ENCODE results near the gene HUS1B.
A peak's percentile ranks its signal among the peaks of the same experiment; 100 is the strongest.
"Not testable (repeated sequence)": the region's sequence is repeated elsewhere in the genome, so short reads cannot be mapped to it uniquely, and the experiment has no call there.

Gene HUS1B

DNA sequence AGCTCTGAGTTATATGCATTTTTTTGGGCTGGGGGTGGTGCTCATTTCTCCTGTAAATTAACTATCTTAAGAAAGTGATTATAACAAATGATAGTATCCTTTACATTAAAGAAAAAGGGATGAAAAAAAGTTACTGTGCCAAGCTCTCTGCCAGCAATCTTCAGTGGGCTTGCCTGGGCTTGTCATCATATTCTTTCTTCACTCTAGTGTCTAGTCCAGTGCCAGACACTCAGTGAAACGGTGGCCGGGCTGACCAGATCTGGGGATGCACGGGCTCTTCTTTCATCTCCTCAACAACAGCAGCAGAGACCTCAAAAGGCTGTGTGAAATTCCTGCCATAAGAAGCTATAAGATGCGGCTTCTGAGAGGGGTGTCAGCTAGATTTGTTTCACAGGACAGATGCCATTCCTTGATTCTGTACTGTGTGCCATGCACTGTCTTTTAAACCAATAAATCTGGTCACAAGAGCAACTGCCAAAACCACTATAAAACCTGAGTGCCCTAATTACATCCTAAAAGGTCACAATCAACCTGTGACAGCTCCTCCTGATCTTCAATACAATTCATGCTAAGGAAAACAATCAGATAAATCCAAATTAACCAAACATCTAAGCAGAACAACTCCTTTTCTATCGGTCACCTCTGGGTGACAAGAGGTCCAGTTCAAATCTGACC is 23.9 kb upstream of the HUS1B start:
- H3K4me3 ChIP-seq (ENCODE audit: low read length), result no peak overlapping the region
- DNase-seq (ENCODE audit: low read depth, low spot score), result no peak

DNA sequence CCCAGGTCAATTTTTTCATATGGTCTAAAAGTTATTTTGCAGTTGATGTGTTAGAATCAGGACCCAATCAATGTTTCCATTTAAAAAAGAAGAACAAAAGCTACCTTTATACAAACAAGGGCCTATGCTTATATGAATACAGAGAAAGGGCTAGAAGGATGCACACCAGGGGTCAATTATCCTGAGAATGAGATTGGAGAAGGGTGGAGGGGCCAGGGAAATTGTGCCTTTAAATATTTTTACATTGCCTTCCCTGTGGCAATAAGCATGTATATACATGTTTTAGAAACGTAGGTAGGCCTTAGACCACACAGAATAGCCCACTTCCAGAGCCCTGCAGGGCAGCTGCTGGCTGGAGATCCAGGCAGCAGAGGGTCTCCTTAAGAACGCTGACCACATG is 23.4 kb upstream of the HUS1B start:
- H3K4me3 ChIP-seq (ENCODE audit: low read length), result no peak overlapping the region
- no peak for DNase-seq (ENCODE audit: low read depth, low spot score)

DNA sequence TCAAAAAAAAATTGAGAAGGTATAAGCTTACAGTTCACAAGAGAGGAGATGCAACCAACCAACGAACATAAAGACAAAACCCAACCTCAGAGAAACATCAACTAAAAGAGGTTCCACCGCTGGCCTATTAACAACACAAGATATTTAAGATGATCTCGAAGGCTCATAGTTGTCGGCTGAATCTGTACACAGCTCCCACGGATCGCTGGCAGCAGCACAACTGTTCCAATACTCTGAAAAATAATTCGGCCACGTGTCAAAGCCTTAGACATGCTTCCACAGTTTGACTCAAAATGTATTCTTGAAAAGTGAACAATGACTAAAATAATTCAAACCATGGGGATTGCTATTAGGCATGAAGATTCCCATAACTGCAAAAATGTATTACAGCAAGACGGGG is 22.4 kb upstream of the HUS1B start:
- no peak overlapping the region for H3K4me3 ChIP-seq (ENCODE audit: low read length)
- no peak for DNase-seq (ENCODE audit: low read depth, low spot score)

DNA sequence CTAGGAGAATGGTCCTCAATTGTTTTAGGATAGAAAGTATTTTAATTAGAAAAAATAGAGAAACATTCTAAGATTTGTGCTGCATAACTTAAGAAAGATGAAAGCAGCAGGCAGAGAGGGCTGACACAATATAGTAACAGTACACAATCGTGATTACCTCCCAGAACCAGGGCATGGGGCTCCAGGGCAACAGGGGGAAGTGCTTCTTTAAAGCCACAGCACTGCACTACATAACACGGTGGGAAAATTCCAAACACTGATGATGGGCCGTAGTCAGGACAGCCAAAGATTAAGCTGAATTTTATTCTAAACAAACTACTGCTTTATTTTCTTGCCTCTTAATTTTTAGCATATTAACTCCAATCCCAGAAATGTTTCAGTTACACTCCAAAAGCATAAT is 21.6 kb upstream of the HUS1B start:
- no peak for DNase-seq (ENCODE audit: low read depth, low spot score)
- no peak overlapping the region for H3K4me3 ChIP-seq (ENCODE audit: low read length)

DNA sequence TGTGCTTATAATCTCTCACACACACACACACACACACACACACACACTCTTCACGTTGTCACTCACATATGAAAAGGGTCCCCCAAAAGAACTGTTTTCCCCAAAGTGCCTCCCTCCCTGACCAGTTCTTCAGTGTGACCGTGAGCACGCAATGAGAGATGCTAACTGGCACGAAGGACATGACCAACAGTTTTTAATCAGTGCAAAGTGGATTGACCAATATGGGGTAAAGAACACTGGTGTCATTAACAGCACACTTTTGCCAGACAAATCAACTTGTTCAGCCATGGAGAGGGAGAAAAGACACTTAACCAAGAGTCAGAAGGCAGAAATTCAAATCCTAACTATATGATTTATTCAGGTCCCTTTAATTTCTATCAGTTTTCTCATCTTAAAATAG is 21.0 kb upstream of the HUS1B start:
- no peak overlapping the region for H3K4me3 ChIP-seq (ENCODE audit: low read length)
- DNase-seq (ENCODE audit: low read depth, low spot score), result no peak

DNA sequence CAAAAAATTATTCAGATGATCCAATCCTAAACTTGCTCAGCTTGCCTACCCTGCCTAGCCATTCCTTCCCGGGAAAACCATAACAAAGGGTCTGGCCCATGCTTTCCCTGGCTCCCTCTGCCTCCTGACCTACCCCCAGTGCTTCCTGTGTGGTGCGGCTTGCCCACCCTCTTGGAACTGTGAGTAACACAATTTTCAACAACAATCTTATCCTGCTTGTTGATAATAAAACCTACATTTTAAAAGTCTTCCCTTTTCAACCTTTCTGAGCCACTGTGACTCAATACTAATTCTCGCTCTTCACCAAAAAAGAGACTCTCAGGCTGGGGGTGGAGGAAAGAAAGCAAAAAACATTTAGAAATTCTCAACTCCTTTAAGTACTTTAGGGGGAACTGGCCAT is 18.1 kb upstream of the HUS1B start:
- no peak overlapping the region for H3K4me3 ChIP-seq (ENCODE audit: low read length)
- DNase-seq (ENCODE audit: low read depth, low spot score), result no peak

DNA sequence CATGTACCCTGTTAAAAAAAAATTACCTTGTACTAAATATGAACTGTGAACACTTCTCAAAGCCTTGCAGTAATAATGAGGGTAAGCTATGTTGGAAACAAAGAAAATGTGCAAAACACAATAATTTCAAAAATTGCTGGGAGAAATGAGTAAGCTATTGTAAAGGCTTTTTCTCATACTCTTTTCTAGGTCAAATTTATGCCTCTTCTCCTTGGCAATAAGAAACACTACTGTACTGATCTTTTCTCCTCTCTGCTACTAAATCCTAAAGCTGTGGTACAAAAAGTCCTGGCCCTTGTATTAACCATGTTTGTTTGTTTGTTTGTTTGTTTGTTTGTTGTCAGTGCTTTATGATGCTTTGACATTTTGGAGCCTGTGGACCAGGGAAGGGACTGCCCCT is 17.5 kb upstream of the HUS1B start:
- no peak for DNase-seq (ENCODE audit: low read depth, low spot score)
- no peak overlapping the region for H3K4me3 ChIP-seq (ENCODE audit: low read length)

DNA sequence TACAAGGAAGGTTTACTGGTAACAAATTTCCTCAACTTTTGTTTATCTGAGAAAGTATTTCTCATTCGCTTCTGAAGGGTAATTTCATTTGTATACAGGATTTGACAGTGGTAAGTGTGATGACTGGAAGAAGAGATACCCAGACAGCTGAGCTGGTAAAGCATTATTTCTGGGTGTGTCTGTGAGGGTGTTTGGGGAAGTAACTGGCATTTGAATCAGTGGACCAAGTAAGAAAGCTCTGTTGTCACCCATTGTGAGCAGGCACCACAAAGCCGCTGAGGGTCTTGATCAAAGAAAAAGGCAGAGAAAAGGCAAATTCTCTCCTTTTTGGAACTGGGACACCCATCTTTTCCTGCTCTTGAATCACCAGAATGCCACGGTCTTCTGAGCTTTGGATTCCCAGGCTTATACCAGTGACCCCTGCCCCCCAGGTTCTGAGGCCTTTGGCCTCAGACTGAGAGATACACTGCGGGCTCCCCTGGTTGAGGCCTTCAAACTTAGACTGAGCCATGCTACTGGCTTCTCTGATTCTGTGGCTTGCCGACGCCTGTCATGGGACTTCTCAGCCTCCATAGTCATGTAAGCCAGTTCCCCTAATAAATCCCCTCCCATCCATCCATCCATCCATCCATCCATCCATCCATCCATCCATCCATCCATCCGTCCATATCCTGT is 10.5 kb upstream of the HUS1B start:
- H3K4me3 ChIP-seq (ENCODE audit: low read length), result no peak overlapping the region
- DNase-seq (ENCODE audit: low read depth, low spot score), result no peak

DNA sequence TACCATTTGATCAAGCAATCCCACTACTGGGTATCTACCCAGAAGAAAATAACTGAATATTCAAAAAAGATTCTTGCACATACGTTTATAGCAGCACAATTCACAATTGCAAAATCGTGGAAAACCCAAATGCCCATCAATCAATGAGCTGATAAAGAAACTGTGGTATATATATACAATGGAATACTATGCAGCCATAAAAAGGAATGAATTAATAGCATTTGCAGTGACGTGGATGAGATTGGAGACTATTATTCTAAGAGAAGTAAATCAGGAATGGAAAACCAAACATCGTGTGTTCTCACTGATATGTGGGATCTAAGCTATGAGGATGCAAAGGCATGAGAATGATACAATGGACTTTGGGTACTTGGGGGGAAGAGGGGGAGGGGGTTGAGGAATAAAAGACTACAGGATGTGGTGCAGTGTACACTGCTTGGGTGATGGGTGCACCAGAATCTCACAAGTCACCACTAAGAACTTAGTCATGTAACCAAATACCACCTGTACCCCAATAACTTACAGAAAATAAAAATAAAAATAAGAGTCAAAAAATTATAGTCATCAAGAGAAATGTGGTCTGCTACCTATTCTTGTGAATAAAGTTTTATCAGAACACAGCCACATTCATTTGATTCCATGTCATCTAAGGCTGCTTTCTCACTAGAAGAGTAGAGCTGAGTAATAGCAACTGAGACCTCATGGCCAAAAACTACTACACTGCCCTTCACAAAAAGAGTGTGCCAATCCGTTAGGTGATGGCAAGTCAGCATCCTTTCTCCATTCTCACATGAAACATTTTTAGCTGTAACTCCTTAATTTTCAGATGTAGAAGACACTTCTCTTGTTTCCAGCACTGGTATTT is 8.7 kb upstream of the HUS1B start:
- H3K4me3 ChIP-seq (ENCODE audit: low read length), result no peak overlapping the region
- DNase-seq (ENCODE audit: low read depth, low spot score), result no peak

DNA sequence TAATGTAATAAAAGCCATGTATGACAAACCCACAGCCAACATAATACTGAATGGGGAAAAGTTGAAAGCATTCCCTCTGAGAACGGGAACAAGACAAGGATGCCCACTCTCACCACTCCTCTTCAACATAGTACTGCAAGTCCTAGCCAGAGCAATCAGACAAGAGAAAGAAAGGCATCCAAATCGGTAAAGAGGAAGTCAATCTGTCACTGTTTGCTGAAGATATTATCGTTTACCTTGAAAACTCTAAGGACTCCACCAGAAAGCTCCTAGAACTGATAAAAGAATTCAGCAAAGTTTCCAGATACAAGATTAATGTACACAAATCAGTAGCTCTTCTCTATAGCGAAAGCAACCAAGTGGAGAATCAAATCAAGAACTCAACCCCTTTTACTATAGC is 6.9 kb upstream of the HUS1B start:
- not testable (repeated sequence) for H3K4me3 ChIP-seq (ENCODE audit: low read length); DNase-seq (ENCODE audit: low read depth, low spot score)

DNA sequence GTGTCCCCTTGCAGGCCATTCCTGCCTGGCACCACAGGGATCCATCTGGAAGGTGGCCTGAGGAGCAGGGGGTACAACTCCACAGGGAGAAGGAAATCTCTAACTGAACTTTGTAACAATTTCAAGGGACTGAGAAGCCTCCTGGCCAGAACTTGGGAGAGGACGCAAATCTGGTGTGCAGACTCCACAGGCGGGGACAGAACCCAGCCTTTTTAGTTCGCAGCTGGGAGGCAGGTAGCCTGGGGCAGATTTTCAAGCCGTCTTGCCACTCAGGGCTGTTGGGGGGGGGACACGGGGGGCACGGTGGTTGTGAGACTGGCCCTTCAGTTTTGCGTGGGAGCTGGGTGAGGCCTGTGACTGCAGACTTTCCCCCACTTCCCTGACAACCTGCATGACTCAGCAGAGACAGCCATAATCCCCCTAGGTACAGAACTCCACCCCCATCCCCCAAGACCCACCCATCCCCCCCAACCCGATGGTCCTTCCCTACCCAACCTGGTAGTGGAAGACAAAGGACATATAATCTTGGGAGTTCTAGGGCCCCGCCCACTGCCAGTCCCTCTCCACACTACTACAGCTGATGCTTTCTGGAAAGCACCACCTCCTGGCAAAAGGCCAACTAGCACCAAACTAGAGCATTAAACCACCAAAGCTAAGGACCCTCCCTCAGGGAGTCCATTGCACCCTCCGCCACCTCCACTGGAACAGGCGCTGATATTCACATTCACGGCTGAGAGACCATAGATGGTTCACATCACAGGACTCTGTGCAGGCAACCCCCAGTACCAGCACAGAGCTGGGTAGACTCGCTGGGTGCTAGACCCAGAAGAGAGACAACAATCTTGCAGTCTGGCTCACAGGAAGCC is 3.0 kb upstream of the HUS1B start:
- peak; percentile 52 for DNase-seq (ENCODE audit: low read depth, low spot score)
- no peak overlapping the region for H3K4me3 ChIP-seq (ENCODE audit: low read length)

DNA sequence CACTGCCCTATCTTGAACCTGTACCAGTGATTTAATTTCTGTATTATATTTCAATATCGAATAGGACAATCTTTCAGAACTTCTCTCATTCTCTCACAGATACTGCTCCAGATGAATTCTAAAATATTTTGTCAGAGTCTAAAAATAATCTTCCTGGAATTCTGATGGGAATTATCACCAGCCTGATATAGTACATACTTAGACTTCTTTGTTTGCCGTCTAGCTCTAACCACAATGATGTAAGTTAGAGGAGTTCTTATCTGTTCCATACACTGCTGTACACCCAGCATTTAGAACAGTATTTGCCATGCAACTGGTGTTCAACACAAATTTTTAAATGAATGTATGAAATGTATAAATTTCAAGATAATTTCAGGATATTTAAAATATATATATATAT is 1.3 kb upstream of the HUS1B start:
- no peak overlapping the region for H3K4me3 ChIP-seq (ENCODE audit: low read length)
- DNase-seq (ENCODE audit: low read depth, low spot score), result no peak

DNA sequence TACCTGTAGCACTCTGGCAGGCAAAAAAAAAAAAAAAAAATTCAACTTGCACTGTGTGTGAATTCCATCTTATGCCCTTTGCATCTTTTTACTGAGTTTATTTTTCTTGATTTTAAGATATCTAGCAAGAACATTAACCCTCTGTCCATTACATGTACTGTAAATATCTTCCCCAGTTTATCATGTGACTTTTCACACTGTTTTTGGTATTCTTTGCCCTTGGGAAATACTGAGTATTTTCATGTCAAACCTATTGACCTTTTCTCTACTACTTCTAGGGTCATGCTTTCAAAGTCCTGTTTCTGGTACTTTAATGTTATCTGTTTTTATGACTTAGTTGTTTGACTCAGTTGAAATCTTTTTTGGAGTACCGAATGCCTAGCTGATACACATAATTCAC is 843 bp upstream of the HUS1B start:
- no peak overlapping the region for H3K4me3 ChIP-seq (ENCODE audit: low read length)
- no peak for DNase-seq (ENCODE audit: low read depth, low spot score)

DNA sequence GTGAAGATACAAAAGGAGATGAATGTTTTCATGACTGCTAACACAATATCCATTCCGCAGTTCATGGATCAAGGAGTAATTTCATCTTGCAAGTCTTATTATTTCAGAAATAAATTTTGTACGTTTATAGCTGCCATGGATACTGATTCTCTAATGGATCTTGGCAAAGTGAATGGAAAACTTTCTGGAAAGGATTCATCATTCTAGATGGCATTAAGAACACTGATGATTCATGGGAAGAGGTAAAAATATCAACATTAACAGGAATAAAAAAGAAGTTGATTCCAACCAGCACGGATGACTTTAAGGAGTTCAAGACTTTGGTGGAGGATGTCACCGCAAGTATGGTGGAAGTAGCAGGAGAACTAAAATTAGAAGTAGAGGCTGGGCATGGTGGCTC is 2.8 kb downstream of the HUS1B start:
- H3K4me3 ChIP-seq (ENCODE audit: low read length), result no peak overlapping the region
- no peak for DNase-seq (ENCODE audit: low read depth, low spot score)

DNA sequence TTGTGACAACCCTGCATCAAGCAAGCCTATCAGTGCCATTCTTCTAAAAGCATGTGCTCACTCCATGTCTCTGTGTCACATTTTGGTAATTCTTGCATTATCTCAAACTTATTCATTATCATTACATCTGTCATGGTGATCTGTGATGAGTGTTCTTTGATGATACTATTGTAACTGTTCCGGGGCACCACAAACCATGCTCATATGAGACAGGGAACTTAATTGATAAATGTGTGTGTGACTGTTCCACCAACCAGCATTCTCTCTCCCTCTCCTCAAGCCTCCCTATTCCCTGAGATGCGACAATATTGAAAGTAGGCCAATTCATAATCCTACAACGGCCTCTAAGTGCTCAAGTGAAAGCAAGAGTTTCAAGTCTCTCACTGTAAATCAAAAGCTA is 4.0 kb downstream of the HUS1B start:
- H3K4me3 ChIP-seq (ENCODE audit: low read length), result no peak overlapping the region
- DNase-seq (ENCODE audit: low read depth, low spot score), result no peak

DNA sequence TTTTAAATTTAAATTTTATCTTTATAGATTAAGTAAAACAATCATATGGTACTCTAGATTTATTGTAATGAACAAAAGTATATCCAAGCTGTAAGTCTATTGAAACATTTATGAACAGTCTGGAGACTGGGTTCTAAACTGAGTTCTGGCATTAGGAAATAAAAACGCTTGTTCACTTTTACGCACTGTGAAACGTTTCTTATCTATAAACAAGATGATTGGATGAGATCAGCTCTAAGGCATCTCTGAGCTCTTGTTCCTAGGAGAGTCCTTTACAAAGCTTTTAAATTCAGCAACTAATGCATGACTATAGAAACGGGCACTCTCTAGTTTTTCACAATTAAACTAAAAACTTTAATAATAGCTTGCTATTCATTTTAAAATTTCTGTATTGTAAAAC is 6.8 kb downstream of the HUS1B start:
- no peak for DNase-seq (ENCODE audit: low read depth, low spot score)
- no peak overlapping the region for H3K4me3 ChIP-seq (ENCODE audit: low read length)

DNA sequence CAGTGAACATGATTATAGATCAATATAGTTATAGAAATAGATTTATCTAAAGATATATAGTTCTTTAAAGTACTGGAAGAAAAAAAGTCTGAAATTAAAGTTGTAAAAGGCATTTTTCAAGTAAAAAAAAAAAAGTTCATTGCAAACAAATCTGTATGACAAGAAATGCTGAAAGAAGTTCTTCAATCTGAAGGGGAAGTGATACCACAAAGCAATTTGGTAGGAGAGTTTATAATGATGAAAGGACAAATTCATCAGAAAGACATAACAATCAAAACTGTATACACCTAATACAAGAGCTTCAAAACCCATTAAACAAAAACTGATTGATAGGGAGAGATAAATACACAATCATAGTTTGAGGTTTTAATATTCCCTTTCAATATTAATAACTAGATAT is 14.1 kb downstream of the HUS1B start:
- no peak for DNase-seq (ENCODE audit: low read depth, low spot score)

DNA sequence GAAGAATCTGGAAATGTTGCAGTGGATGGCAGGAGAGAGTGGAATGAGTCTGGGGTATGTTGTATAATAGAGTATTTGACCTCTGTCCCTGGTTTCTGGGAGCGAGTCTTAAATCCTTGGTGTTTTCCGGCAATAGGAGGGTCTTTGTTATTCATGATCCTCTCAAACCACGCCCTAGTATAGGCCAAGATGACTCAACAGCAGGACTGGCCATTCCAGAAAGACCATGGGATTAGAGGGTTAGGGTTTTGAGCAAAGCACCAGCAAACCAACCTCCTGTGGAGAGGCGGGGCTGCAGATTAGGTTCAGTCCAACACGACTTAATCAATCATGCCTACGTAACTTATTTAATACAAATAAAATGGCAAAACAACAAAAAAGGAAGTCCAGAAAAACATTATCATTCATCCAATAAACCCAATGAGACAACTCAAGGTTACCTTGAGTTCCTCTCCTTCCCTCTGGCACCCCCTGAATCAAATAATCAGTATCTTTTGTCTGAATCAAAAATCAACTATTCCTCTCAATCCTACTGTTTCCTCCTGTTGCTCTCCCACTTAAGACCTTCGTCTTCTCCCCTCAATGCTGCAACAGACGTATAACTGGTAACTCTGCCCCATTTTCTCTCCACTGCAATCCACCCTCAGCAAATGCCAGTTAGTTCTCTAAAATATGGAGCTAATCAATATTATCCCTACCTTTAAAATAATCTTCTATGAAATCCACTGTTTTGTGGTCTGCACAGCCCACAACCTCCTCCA is 15.5 kb downstream of the HUS1B start:
- no peak overlapping the region for H3K4me3 ChIP-seq (ENCODE audit: low read length)
- no peak for DNase-seq (ENCODE audit: low read depth, low spot score)

More for the DNA sequence above, 14.1 kb downstream of the HUS1B start:
- H3K4me3 ChIP-seq (ENCODE audit: low read length), result no peak overlapping the region

DNA sequence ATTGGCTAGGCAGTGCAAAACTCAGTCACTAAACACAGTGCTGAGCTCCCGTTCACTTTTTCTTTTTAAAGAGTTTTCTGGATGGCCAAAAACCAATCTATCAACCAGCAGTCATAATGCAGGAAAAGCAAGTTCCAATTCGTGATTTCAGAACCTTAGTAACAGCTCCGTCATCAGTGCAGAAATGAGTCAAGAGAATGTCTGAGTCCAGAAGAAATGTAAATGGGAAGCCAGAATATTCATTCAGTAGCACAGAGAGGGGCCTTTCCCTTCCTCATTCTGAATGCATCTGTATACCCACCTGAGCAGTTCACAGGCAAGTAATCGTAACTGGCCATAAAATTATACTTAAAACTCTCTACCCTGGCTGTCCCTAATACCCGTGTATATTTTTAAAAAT is 20.4 kb downstream of the HUS1B start:
- DNase-seq (ENCODE audit: low read depth, low spot score), result no peak
- H3K4me3 ChIP-seq (ENCODE audit: low read length), result no peak overlapping the region
